Vagina (tissue), 2 donors: ENCODE data around the gene KRT7.

Source experiments
- POLR2A ChIP-seq, 2 donors: fragments of 450-650 bp; IDR thresholded peaks; one replicate each; pipeline ENCODE4 v1.6.1; 2017; ENCODE audit warnings: antibody characterized with exemption in 2 of 2, mild to moderate bottlenecking in 2 of 2, moderate library complexity in 2 of 2
- TF ChIP-seq, protein P1 (sequence below), 3 experiments: fragments of 450-650 bp in 2 of 3; fragments of 200-600 bp in 1 of 3; sonication (generic) in 1 of 3; IDR thresholded peaks; one replicate each; pipeline ENCODE4 v1.5.1; 2017 to 2019; ENCODE audit warnings: antibody characterized with exemption in 3 of 3, mild to moderate bottlenecking in 2 of 3, moderate library complexity in 2 of 3

GRCh38 chr12:52264435-52264825 lies 31.4 kb downstream of the KRT7 start:
- TF ChIP-seq, protein P1, sequence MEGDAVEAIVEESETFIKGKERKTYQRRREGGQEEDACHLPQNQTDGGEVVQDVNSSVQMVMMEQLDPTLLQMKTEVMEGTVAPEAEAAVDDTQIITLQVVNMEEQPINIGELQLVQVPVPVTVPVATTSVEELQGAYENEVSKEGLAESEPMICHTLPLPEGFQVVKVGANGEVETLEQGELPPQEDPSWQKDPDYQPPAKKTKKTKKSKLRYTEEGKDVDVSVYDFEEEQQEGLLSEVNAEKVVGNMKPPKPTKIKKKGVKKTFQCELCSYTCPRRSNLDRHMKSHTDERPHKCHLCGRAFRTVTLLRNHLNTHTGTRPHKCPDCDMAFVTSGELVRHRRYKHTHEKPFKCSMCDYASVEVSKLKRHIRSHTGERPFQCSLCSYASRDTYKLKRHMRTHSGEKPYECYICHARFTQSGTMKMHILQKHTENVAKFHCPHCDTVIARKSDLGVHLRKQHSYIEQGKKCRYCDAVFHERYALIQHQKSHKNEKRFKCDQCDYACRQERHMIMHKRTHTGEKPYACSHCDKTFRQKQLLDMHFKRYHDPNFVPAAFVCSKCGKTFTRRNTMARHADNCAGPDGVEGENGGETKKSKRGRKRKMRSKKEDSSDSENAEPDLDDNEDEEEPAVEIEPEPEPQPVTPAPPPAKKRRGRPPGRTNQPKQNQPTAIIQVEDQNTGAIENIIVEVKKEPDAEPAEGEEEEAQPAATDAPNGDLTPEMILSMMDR (IDR thresholded peaks at IDR 0.05): no peak
- TF ChIP-seq POLR2A (IDR thresholded peaks at IDR 0.05): no peak
